ENCODE data around the gene LRMDA. TPM values are rescaled to one million over a fixed set of nuclear protein-coding genes. Genes with fewer than 3 reads are reported as not detected.

LRMDA gene
- total RNA-seq, 2 experiments from 2014 or later: not detected

DNA sequence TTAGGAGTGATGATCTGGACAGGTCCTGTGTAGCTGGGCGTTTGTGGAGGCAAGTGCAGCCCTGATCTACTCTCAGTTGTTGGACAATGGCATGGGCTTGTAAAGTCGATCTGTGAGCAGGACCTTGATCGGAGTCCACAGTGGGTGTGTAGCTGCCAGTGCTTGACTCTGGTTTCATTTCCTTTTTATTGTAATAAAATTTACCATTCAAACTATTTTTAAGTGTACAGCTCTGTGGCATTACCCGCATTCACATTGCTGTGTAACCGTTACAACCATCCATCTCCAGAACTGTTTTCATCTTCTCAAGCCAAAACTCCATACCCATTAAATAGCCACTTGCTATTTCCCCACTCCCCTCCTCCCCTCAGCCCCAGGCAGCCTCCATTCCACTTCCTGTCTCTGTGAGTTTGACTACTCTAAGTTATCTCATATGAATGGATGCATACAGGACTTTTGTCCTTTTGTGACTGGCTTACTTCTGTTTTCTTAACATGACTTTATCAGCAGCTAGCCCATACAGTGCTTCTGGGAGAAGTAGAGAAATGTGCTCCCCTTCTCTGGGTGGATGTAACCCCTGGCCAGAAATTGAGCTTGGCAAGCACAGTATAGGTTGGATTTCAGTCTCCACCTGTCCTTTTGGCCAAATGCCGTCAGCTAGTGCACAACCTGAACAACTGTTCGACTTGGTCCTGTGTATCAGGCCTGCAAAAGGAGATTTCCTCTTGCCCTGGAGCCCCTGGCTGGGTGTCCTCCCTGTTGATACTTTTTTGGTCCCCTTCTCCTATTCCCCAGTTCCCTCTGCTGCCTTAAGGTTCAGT lies 180.0 kb downstream of the LRMDA start:
- Histone ChIP-seq H3K4me1 (ENCODE audit: insufficient read depth, low read length) (no peaks in the 10 kb centered on the region), H3K4me3 (ENCODE audit: low read length) (no peak overlapping the region), H3K27ac (ENCODE audit: low read depth in 1 of 2, low read length in 2 of 2) (no peak overlapping the region), H3K9me3 (ENCODE audit: control insufficient read depth in 1 of 2, insufficient read depth in 1 of 2, low read length in 2 of 2) (no peaks in the 10 kb centered on the region), H3K27me3 (ENCODE audit: control insufficient read depth in 1 of 2, insufficient read depth in 2 of 2, low read length in 2 of 2) (peaks cover 4 to 5% of the 10 kb centered on the region in 2 experiments), H3K36me3 (ENCODE audit: insufficient read depth, low read length) (no peaks in the 10 kb centered on the region)
- peaks cover 36% of the 10 kb centered on the region for H3K27me3 Mint-ChIP-seq
- no peaks in the 10 kb centered on the region for H3K9me3 Mint-ChIP-seq
- TF ChIP-seq, protein P1, sequence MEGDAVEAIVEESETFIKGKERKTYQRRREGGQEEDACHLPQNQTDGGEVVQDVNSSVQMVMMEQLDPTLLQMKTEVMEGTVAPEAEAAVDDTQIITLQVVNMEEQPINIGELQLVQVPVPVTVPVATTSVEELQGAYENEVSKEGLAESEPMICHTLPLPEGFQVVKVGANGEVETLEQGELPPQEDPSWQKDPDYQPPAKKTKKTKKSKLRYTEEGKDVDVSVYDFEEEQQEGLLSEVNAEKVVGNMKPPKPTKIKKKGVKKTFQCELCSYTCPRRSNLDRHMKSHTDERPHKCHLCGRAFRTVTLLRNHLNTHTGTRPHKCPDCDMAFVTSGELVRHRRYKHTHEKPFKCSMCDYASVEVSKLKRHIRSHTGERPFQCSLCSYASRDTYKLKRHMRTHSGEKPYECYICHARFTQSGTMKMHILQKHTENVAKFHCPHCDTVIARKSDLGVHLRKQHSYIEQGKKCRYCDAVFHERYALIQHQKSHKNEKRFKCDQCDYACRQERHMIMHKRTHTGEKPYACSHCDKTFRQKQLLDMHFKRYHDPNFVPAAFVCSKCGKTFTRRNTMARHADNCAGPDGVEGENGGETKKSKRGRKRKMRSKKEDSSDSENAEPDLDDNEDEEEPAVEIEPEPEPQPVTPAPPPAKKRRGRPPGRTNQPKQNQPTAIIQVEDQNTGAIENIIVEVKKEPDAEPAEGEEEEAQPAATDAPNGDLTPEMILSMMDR (IDR thresholded peaks at IDR 0.05): no peak
- H3K4me1 Mint-ChIP-seq (ENCODE audit: low read depth): no peaks in the 10 kb centered on the region
- H3K27ac Mint-ChIP-seq: no peak overlapping the region
- intact Hi-C loops (cut with DNase I, micrococcal nuclease): no loop called here
- CTCF ChIA-PET: no interaction called here
- DNase-seq: peak in 1 of 14 experiments; percentile 13
- H3K4me3 Mint-ChIP-seq: no peak overlapping the region
- no peak for ATAC-seq (ENCODE audit: poor library complexity)
- no peaks in the 10 kb centered on the region for H3K36me3 Mint-ChIP-seq (ENCODE audit: low read depth)
- POLR2A ChIA-PET: no interaction called here

DNA sequence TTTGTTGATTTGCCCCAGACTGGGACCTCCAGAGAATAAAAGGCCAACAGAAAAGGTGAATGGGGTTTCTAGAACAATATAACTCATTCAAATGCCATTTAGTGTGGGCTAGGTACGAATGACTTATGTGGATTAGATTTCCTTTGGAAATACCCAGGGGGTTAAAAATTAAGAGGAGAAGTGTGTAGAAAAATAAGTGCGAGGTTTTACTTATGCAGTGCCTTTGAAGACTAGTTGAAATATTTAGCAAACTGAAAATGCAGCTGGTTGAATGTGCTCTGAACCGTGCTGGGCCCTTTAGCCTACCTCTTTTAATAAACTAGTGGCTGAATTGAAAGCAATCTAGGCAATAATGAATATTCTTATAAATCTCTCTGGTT lies 180.6 kb downstream of the LRMDA start:
- no peak overlapping the region for H3K4me3 Mint-ChIP-seq
- ATAC-seq (ENCODE audit: poor library complexity) (no peak), DNase-seq (no peak)
- H3K4me1 Mint-ChIP-seq (ENCODE audit: low read depth): no peaks in the 10 kb centered on the region
- TF ChIP-seq, protein P1 (IDR thresholded peaks at IDR 0.05): no peak
- ChIA-PET CTCF (no interaction called here), POLR2A (no interaction called here)
- peaks cover 36% of the 10 kb centered on the region for H3K27me3 Mint-ChIP-seq
- no peaks in the 10 kb centered on the region for H3K9me3 Mint-ChIP-seq
- intact Hi-C loops (cut with DNase I, micrococcal nuclease): no loop called here
- H3K36me3 Mint-ChIP-seq (ENCODE audit: low read depth): no peaks in the 10 kb centered on the region
- no peaks in the 10 kb centered on the region for H3K4me1 ChIP-seq (ENCODE audit: insufficient read depth, low read length)
- peaks cover 4 to 5% of the 10 kb centered on the region in 2 experiments for H3K27me3 ChIP-seq (ENCODE audit: control insufficient read depth in 1 of 2, insufficient read depth in 2 of 2, low read length in 2 of 2)
- no peaks in the 10 kb centered on the region for H3K36me3 ChIP-seq (ENCODE audit: insufficient read depth, low read length)
- no peaks in the 10 kb centered on the region for H3K9me3 ChIP-seq (ENCODE audit: control insufficient read depth in 1 of 2, insufficient read depth in 1 of 2, low read length in 2 of 2)
- no peak overlapping the region for H3K4me3 ChIP-seq (ENCODE audit: low read length)
- no peak overlapping the region for H3K27ac Mint-ChIP-seq
- no peak overlapping the region for H3K27ac ChIP-seq (ENCODE audit: low read depth in 1 of 2, low read length in 2 of 2)

DNA sequence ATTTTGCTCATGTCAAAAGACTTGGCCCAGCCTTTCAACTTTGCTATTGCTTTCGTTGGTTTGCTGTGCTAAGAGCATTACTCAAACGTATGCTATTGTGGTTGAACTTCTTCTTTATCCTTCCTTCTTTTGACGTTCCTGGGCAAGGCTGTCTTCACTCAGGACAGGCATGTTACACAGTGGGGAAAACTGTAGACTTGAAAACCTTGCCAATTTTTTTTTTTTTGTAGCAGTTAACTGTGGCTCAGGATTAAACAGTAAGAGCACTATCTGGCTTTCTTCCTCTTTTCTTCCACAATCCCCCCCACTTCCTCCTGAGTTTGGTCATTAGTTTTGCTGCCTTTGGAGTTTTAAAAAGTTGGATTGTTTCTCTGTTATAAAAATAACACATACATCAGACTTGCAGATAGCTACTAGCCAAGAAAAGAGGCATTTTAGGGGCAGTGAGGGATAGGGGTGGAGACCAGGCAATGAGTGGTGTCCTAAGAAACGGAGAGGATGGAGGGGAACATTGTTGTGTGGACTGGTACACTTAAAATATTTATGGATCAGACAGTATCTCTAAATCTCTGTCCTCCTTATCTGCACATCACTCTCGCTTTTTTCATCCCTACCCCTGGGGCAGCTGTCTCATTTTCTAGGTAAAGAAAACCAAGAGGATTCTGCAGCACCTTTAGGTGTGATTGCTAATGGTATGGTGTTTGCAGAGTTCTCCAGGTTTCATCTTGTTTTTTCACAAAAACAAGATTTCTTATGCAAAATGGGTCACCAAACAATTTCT lies 181.7 kb downstream of the LRMDA start:
- Histone ChIP-seq H3K9me3 (ENCODE audit: control insufficient read depth in 1 of 2, insufficient read depth in 1 of 2, low read length in 2 of 2) (no peaks in the 10 kb centered on the region), H3K27ac (ENCODE audit: low read depth in 1 of 2, low read length in 2 of 2) (no peak overlapping the region), H3K27me3 (ENCODE audit: control insufficient read depth in 1 of 2, insufficient read depth in 2 of 2, low read length in 2 of 2) (peaks cover 4 to 5% of the 10 kb centered on the region in 2 experiments), H3K36me3 (ENCODE audit: insufficient read depth, low read length) (no peaks in the 10 kb centered on the region), H3K4me1 (ENCODE audit: insufficient read depth, low read length) (no peaks in the 10 kb centered on the region), H3K4me3 (ENCODE audit: low read length) (no peak overlapping the region)
- DNase-seq (peak in 3 of 14 experiments; percentile 6 to 30 (median 21)), ATAC-seq (ENCODE audit: poor library complexity) (no peak)
- intact Hi-C loops (cut with DNase I, micrococcal nuclease): no loop called here
- Mint-ChIP-seq H3K27ac (no peak overlapping the region), H3K36me3 (ENCODE audit: low read depth) (no peaks in the 10 kb centered on the region), H3K9me3 (no peaks in the 10 kb centered on the region), H3K27me3 (peaks cover 36% of the 10 kb centered on the region), H3K4me3 (no peak overlapping the region), H3K4me1 (ENCODE audit: low read depth) (no peaks in the 10 kb centered on the region)
- TF ChIP-seq, protein P1 (IDR thresholded peaks at IDR 0.05): no peak
- ChIA-PET POLR2A (no interaction called here), CTCF (no interaction called here)
